Panc1 (cell line): ENCODE measurements around the gene ANKRD49.
"Not testable (repeated sequence)": the region's sequence is repeated elsewhere in the genome, so short reads cannot be mapped to it uniquely, and the experiment has no call there.

ENCODE experiments used
- POLR2AphosphoS5 ChIP-seq: IDR thresholded peaks from 2 replicates; pipeline ENCODE4 v1.6.1; 2012; ENCODE audit warnings: mild to moderate bottlenecking, low read depth, low read length, moderate library complexity
- SIN3A ChIP-seq: IDR thresholded peaks from 2 replicates; pipeline ENCODE4 v1.6.1; 2012; ENCODE audit warnings: low read depth, mild to moderate bottlenecking, low read length, moderate library complexity, borderline replicate concordance; ENCODE audit not compliant: insufficient read depth
- TF ChIP-seq, protein P1 (sequence below): fragments of 450-650 bp; IDR thresholded peaks from 2 replicates; pipeline ENCODE4 v1.5.1; 2017; ENCODE audit warnings: mild to moderate bottlenecking
- TF ChIP-seq, protein P2 (sequence below), 2 experiments: IDR thresholded peaks; 2 replicates each; pipeline ENCODE4 v1.6.1; 2011 to 2012; ENCODE audit warnings: low read depth in 2 of 2, control low read depth in 1 of 2, low read length in 1 of 2, mild to moderate bottlenecking in 1 of 2, moderate library complexity in 1 of 2; ENCODE audit not compliant: insufficient read depth in 1 of 2

DNA sequence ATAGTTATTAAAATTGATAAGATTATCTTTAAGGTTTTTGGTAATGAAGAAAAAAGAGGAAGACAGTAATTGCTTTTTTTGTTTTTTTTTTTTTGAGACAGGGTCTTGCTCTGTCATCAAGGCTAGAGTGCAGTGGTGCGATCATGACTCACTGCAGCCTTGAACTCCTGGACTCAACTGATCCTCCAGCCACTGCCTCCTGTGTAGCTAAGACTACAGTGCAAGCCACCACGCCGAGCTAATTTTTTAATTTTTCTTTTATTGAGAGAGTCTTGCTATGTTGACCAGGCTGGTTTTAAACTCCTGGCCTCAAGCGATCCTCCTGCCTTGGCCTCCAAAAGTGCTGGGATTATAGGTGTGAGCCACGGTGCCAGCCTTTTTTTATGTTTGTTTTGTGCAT, 12.7 kb downstream of the ANKRD49 start:
- TF ChIP-seq, protein P1, sequence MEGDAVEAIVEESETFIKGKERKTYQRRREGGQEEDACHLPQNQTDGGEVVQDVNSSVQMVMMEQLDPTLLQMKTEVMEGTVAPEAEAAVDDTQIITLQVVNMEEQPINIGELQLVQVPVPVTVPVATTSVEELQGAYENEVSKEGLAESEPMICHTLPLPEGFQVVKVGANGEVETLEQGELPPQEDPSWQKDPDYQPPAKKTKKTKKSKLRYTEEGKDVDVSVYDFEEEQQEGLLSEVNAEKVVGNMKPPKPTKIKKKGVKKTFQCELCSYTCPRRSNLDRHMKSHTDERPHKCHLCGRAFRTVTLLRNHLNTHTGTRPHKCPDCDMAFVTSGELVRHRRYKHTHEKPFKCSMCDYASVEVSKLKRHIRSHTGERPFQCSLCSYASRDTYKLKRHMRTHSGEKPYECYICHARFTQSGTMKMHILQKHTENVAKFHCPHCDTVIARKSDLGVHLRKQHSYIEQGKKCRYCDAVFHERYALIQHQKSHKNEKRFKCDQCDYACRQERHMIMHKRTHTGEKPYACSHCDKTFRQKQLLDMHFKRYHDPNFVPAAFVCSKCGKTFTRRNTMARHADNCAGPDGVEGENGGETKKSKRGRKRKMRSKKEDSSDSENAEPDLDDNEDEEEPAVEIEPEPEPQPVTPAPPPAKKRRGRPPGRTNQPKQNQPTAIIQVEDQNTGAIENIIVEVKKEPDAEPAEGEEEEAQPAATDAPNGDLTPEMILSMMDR: not testable (repeated sequence)
- TF ChIP-seq SIN3A, POLR2AphosphoS5: not testable (repeated sequence)
- TF ChIP-seq, protein P2, sequence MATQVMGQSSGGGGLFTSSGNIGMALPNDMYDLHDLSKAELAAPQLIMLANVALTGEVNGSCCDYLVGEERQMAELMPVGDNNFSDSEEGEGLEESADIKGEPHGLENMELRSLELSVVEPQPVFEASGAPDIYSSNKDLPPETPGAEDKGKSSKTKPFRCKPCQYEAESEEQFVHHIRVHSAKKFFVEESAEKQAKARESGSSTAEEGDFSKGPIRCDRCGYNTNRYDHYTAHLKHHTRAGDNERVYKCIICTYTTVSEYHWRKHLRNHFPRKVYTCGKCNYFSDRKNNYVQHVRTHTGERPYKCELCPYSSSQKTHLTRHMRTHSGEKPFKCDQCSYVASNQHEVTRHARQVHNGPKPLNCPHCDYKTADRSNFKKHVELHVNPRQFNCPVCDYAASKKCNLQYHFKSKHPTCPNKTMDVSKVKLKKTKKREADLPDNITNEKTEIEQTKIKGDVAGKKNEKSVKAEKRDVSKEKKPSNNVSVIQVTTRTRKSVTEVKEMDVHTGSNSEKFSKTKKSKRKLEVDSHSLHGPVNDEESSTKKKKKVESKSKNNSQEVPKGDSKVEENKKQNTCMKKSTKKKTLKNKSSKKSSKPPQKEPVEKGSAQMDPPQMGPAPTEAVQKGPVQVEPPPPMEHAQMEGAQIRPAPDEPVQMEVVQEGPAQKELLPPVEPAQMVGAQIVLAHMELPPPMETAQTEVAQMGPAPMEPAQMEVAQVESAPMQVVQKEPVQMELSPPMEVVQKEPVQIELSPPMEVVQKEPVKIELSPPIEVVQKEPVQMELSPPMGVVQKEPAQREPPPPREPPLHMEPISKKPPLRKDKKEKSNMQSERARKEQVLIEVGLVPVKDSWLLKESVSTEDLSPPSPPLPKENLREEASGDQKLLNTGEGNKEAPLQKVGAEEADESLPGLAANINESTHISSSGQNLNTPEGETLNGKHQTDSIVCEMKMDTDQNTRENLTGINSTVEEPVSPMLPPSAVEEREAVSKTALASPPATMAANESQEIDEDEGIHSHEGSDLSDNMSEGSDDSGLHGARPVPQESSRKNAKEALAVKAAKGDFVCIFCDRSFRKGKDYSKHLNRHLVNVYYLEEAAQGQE (IDR thresholded peaks at IDR 0.05; ENCODE audit: insufficient read depth in 1 of 2, low read depth in 2 of 2, low read length in 1 of 2): not testable (repeated sequence)
